Measurements from ENCODE around the gene AKIRIN1. TPM values are rescaled to one million over a fixed set of nuclear protein-coding genes. Genes with fewer than 3 reads are reported as not detected.
"Not testable (repeated sequence)": the region's sequence is repeated elsewhere in the genome, so short reads cannot be mapped to it uniquely, and the experiment has no call there.

The AKIRIN1 gene
- total and polyA plus RNA-seq, 4 donors, result 14.6 to 42.8 (median 31.7) TPM

DNA sequence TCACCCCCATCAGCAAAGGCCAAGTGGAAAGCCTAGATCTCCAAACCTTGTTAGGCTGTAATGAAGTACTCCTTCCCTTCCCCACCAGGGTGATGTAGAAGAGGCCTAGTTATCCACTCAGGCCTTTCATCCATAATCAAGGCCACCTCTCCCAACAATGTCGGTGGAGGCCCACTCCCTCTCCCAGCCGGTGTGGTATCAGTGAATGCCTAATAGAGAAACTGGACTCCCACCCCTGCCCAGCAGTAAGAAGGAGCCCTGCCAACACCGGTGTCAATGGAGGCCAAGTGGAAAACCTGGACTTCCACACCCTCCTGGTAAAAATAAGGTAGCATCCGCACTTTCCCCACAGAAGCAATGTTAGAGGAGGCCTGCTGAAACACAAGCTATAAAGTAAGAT lies 58.9 kb downstream of the AKIRIN1 start:
- no peaks in the 10 kb centered on the region for H3K27me3 ChIP-seq (ENCODE audit: control insufficient read depth in 3 of 3, insufficient read depth in 3 of 3, low read length in 2 of 3)
- H3K36me3 ChIP-seq (ENCODE audit: control insufficient read depth in 4 of 4, insufficient read depth in 4 of 4, low read length in 4 of 4), result peaks cover 0 to 10% (median under 1%) of the 10 kb centered on the region in 4 donors
- H3K4me3 ChIP-seq, result no peak overlapping the region
- DNase-seq (no peak), ATAC-seq (ENCODE audit: insufficient read depth, low FRiP score) (no peak)
- no peak for TF ChIP-seq CTCF (IDR thresholded peaks at IDR 0.05; ENCODE audit: control extremely low read depth, extremely low read depth)
- peaks cover 0 to 2% (median 0%) of the 10 kb centered on the region in 4 donors for H3K9me3 ChIP-seq (ENCODE audit: control insufficient read depth in 4 of 4, insufficient read depth in 3 of 4, low read length in 3 of 4)
- no peaks in the 10 kb centered on the region for H3K4me1 ChIP-seq (ENCODE audit: control insufficient read depth in 5 of 5, insufficient read depth in 5 of 5, low read length in 5 of 5)
- WGBS, 2 donors, result 93 to 99% methylated on average over 4 of the region's 4 CpGs
- H3K9ac ChIP-seq (ENCODE audit: insufficient read depth in 1 of 2, low read length in 2 of 2), result no peak overlapping the region
- no peak overlapping the region for H3K27ac ChIP-seq (ENCODE audit: low read depth in 1 of 2, low read length in 1 of 2)

- H3K27me3 ChIP-seq (ENCODE audit: control insufficient read depth in 3 of 3, insufficient read depth in 3 of 3, low read length in 2 of 3); H3K36me3 ChIP-seq (ENCODE audit: control insufficient read depth in 4 of 4, insufficient read depth in 4 of 4, low read length in 4 of 4); ATAC-seq (ENCODE audit: insufficient read depth, low FRiP score); DNase-seq; H3K9ac ChIP-seq (ENCODE audit: insufficient read depth in 1 of 2, low read length in 2 of 2); H3K4me1 ChIP-seq (ENCODE audit: control insufficient read depth in 5 of 5, insufficient read depth in 5 of 5, low read length in 5 of 5); H3K4me3 ChIP-seq; H3K9me3 ChIP-seq (ENCODE audit: control insufficient read depth in 4 of 4, insufficient read depth in 3 of 4, low read length in 3 of 4); H3K27ac ChIP-seq (ENCODE audit: low read depth in 1 of 2, low read length in 1 of 2): not testable (repeated sequence)
- 84 to 86% methylated on average over 11 of the region's 11 CpGs for WGBS, 2 donors
Measured at GRCh38 chr1:39051193-39051850, 60.2 kb downstream of the AKIRIN1 start.

DNA sequence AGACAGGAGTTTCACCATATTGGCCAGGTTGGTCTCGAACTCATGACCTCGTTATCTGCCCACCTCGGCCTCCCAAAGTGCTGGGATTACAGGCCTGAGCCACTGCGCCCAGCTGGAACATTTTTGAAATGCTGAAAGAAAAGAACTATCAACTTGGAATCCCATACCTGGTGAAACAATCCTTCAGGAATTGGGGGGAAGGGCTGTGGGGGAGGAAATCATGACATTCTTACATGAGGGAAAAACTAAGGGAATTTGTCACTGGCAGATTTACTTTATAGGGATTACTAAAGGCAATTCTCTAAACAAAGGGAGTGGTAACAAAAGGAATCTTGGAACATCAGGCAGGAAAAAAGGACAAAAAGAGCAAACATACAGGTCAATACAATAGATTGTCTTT lies 60.9 kb downstream of the AKIRIN1 start:
- Histone ChIP-seq H3K36me3 (ENCODE audit: control insufficient read depth in 4 of 4, insufficient read depth in 4 of 4, low read length in 4 of 4) (peaks cover 0 to 6% (median 0%) of the 10 kb centered on the region in 4 donors), H3K27me3 (ENCODE audit: control insufficient read depth in 3 of 3, insufficient read depth in 3 of 3, low read length in 2 of 3) (no peaks in the 10 kb centered on the region), H3K4me1 (ENCODE audit: control insufficient read depth in 5 of 5, insufficient read depth in 5 of 5, low read length in 5 of 5) (no peaks in the 10 kb centered on the region), H3K4me3 (no peak overlapping the region), H3K9ac (ENCODE audit: insufficient read depth in 1 of 2, low read length in 2 of 2) (no peak overlapping the region), H3K27ac (ENCODE audit: low read depth in 1 of 2, low read length in 1 of 2) (no peak overlapping the region), H3K9me3 (ENCODE audit: control insufficient read depth in 4 of 4, insufficient read depth in 3 of 4, low read length in 3 of 4) (peaks cover 0 to 2% (median 0%) of the 10 kb centered on the region in 4 donors)
- WGBS, 2 donors, result 96 to 97% methylated on average over 4 of the region's 4 CpGs
- DNase-seq, result no peak
- ATAC-seq (ENCODE audit: insufficient read depth, low FRiP score), result no peak
- TF ChIP-seq CTCF (IDR thresholded peaks at IDR 0.05; ENCODE audit: control extremely low read depth, extremely low read depth), result no peak

DNA sequence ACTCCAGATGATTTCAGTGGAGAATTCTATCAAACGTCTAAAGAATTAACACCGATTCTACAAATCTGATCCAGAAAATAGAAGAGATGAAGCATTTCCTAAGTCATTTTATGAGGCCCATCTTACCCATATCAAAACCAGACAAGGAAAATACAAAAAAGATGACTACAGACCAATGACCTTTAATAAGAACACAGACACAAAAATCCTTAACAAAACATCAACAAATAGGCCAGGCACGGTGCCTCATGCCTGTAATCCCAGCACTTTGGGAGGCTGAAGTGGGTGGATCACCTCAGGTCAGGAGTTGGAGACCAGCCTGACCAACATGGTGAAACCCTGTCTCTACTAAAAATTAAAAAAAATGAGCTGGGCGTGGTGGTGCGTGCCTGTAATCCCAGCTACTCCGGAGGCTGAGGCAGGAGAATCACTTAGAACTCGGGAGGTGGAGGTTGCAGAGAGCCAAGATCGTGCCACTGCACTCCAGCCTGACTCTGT lies 64.2 kb downstream of the AKIRIN1 start:
- DNase-seq; ATAC-seq (ENCODE audit: insufficient read depth, low FRiP score): not testable (repeated sequence)

More for the DNA sequence above, 64.2 kb downstream of the AKIRIN1 start:
- not testable (repeated sequence) for H3K9me3 ChIP-seq (ENCODE audit: control insufficient read depth in 4 of 4, insufficient read depth in 3 of 4, low read length in 3 of 4); H3K9ac ChIP-seq (ENCODE audit: insufficient read depth in 1 of 2, low read length in 2 of 2); H3K27me3 ChIP-seq (ENCODE audit: control insufficient read depth in 3 of 3, insufficient read depth in 3 of 3, low read length in 2 of 3); H3K4me1 ChIP-seq (ENCODE audit: control insufficient read depth in 5 of 5, insufficient read depth in 5 of 5, low read length in 5 of 5); H3K4me3 ChIP-seq; H3K36me3 ChIP-seq (ENCODE audit: control insufficient read depth in 4 of 4, insufficient read depth in 4 of 4, low read length in 4 of 4); H3K27ac ChIP-seq (ENCODE audit: low read depth in 1 of 2, low read length in 1 of 2)
- 94 to 96% methylated on average over 8 of the region's 8 CpGs for WGBS, 2 donors

Small RNA genes within 50 kb of the gene (small RNA-seq; reads per million reads assigned to genes)
- not detected for gene RF00019 (ENCODE audit: low replicate concordance)

Other genes starting within 250 kb of the AKIRIN1 start
- 10 to 100 TPM; 28.1 to 32.1 TPM for gene RRAGC, start 131.5 kb upstream of the AKIRIN1 start, total RNA-seq
- 10 to 100 TPM; 13.0 to 25.8 TPM for gene RRAGC, start 131.5 kb upstream of the AKIRIN1 start, polyA plus RNA-seq
- gene MYCBP, start 117.9 kb upstream of the AKIRIN1 start, total RNA-seq, result 10 to 100 TPM; 12.8 to 26.6 TPM
- 10 to 100 TPM; 11.2 to 15.1 TPM for gene MYCBP, start 117.9 kb upstream of the AKIRIN1 start, polyA plus RNA-seq
- gene GJA9, start 109.7 kb upstream of the AKIRIN1 start, total RNA-seq, result not detected
- under 1 TPM; 0.04 to 0.05 TPM for gene GJA9, start 109.7 kb upstream of the AKIRIN1 start, polyA plus RNA-seq
- 1 to 10 TPM in 1 of 2 donors, under 1 TPM in 1; 0.97 to 1.3 TPM for gene RHBDL2, start 49.4 kb upstream of the AKIRIN1 start, total RNA-seq
- 1 to 10 TPM; 1.1 to 3.3 TPM for gene RHBDL2, start 49.4 kb upstream of the AKIRIN1 start, polyA plus RNA-seq
- 100 to 1,000 TPM; 149 to 278 TPM for gene NDUFS5, start 35.1 kb downstream of the AKIRIN1 start, total RNA-seq
- gene NDUFS5, start 35.1 kb downstream of the AKIRIN1 start, polyA plus RNA-seq, result 1,000 to 10,000 TPM in 1 of 2 donors, 100 to 1,000 TPM in 1; 431 to 1,134 TPM
- 100 to 1,000 TPM; 357 to 966 TPM for gene MACF1, start 213.4 kb downstream of the AKIRIN1 start, total RNA-seq
- 100 to 1,000 TPM in 1 of 2 donors, 10 to 100 TPM in 1; 69.1 to 109 TPM for gene MACF1, start 213.4 kb downstream of the AKIRIN1 start, polyA plus RNA-seq

All from lung (tissue), 13 donors.